Measurements from ENCODE around the gene RAB42.
A peak's percentile ranks its signal among the peaks of the same experiment; 100 is the strongest.

RAB42 gene

GRCh38 chr1:28642847-28643635 lies 51.0 kb downstream of the RAB42 start, which contains the start of gene TAF12:
TAF12 (minus strand) TSS chr1:28643067; CDS start chr1:28622081, 20,986 bp downstream.
- peak; percentile 60 for DNase-seq (ENCODE audit: low read depth, low spot score)
- CTCF ChIA-PET: interaction anchor here (0.9 to 2.4 kb wide), 7 partner anchors 25 to 283 kb away, joined by 3 to 12 read pairs (median 4); partner anchors contain the start of genes GMEB1 and YTHDF2
- TF ChIP-seq, protein P1, sequence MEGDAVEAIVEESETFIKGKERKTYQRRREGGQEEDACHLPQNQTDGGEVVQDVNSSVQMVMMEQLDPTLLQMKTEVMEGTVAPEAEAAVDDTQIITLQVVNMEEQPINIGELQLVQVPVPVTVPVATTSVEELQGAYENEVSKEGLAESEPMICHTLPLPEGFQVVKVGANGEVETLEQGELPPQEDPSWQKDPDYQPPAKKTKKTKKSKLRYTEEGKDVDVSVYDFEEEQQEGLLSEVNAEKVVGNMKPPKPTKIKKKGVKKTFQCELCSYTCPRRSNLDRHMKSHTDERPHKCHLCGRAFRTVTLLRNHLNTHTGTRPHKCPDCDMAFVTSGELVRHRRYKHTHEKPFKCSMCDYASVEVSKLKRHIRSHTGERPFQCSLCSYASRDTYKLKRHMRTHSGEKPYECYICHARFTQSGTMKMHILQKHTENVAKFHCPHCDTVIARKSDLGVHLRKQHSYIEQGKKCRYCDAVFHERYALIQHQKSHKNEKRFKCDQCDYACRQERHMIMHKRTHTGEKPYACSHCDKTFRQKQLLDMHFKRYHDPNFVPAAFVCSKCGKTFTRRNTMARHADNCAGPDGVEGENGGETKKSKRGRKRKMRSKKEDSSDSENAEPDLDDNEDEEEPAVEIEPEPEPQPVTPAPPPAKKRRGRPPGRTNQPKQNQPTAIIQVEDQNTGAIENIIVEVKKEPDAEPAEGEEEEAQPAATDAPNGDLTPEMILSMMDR (IDR thresholded peaks at IDR 0.05; ENCODE audit: insufficient read depth, low read length, missing control alignments): peak; percentile 39
- peak within 1 kb of the TSS; percentile 97 for H3K4me3 ChIP-seq (ENCODE audit: low read depth, low read length)
- POLR2A ChIA-PET: interaction anchor here (0.6 to 2.9 kb wide), 13 partner anchors 13 to 283 kb away, joined by 3 to 20 read pairs (median 4); partner anchors contain the start of genes GMEB1 and YTHDF2

DNA sequence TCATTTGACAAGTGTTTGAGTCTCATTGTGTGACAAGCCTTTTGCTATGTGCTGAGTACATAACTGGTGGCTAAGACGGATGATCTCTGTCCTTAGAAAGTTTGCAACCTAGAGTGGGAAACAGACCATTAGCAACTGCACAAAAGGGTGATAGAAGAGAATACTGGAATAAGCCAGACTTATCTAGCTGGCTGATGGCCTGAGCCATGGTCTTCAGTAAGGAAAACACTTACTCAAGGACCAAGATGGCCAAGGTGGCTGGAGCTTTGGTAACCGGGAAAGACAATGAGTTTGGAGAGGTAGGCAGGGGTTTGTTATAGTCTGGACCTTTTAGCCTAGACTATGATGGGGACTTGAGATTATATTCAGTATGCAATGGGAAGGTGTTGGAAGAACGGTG lies 52.4 kb downstream of the RAB42 start:
- CTCF ChIA-PET: interaction anchor here (1.2 to 2.4 kb wide), 2 partner anchors 92 to 233 kb away, joined by 3 to 10 read pairs; partner anchors contain the start of gene YTHDF2
- POLR2A ChIA-PET: interaction anchor here (2.1 kb wide), 1 partner anchor 24 kb away, joined by 9 read pairs; the partner anchor contains the start of gene GMEB1
- no peak overlapping the region for H3K4me3 ChIP-seq (ENCODE audit: low read depth, low read length)
- TF ChIP-seq, protein P1 (IDR thresholded peaks at IDR 0.05; ENCODE audit: insufficient read depth, low read length, missing control alignments): no peak
- DNase-seq (ENCODE audit: low read depth, low spot score): no peak

Measured in AG04449 (cell line).